GM18526 (cell line): Measurements from ENCODE around the gene EPHX1.

Experiments
- POLR2A ChIP-seq: IDR thresholded peaks from 3 replicates; pipeline ENCODE4 v1.6.1; 2011; ENCODE audit not compliant: insufficient read length; ENCODE audit errors: extremely low read depth

Gene EPHX1

GRCh38 chr1:225834417-225835329 is 24.7 kb downstream of the EPHX1 start:
- TF ChIP-seq POLR2A = no peak

- no peak for TF ChIP-seq POLR2A
Measured at GRCh38 chr1:225835856-225836255, 25.9 kb downstream of the EPHX1 start.

DNA sequence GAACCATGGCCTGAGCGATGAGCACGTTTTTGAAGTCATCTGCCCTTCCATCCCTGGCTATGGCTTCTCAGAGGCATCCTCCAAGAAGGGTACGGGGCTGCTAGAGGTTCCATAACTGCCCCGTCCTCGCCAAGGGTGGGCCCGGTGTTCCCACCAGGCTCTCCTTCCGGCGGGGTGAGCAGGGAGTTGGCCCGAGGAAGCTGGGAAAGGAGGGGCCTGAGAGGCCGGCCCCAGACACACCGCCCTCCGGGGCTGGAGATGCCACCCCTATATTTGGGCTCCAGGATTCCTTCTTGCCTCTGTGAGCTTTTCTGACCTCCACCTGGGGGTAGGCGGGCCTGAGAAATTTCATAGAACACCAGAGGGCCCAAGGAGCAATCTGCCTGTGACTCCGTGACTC is 28.9 kb downstream of the EPHX1 start:
- TF ChIP-seq POLR2A = no peak

DNA sequence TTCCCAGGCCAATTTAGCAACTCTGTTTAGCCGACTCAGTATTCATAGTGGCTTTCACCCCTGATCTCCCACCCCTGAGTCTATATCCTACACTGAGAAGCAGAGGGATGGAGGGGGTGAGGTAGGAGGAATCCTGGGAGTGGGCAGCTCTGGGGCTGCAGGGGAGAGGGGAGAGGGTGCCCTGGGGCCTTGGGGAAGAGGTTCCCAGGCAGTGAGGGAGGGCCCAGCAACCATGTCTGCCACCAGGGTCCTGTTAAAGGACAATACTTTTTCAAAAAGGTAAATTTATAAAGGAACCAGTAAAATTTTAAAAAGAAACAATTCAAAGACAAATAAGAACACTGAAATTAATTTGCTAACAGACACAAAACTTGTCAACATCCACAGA is 30.3 kb downstream of the EPHX1 start:
- TF ChIP-seq POLR2A = no peak

DNA sequence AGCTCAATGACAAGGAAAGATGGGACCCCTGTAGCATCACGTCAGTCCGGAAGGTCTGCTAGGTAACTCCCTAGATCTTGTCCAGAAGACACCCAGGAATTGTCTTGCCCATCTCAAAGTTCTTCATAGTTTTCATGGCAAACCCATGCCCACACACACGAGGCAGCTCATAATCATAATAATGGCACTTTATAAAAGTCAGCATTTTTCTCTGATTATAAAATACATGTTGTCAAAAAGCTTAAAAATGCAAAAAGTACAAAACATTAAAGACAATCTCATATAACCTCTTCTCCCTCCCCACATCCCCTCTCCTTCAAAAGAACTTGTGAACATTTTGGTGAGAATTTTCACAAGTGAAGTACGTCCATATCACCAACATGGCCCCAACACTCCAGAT is 30.8 kb downstream of the EPHX1 start:
- TF ChIP-seq POLR2A = no peak

DNA sequence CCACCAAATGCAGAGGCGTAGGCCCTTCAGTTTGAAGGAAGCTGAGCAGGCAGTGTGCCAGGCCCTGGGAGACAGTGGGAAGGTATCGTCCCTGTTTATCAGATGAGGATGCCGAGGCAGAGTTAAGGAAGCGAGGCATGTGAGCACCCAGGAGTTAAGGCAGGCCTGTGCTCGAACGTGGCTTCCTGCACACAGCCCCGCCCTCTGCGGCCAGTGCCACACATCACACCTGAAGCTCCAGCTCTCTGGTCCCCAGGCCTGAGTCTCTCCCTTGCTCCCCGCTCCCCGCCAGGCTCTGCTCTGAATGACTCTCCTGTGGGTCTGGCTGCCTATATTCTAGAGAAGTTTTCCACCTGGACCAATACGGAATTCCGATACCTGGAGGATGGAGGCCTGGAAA is 32.1 kb downstream of the EPHX1 start:
- TF ChIP-seq POLR2A = no peak

GRCh38 chr1:225842788-225843425 is 33.0 kb downstream of the EPHX1 start:
- TF ChIP-seq POLR2A = no peak

DNA sequence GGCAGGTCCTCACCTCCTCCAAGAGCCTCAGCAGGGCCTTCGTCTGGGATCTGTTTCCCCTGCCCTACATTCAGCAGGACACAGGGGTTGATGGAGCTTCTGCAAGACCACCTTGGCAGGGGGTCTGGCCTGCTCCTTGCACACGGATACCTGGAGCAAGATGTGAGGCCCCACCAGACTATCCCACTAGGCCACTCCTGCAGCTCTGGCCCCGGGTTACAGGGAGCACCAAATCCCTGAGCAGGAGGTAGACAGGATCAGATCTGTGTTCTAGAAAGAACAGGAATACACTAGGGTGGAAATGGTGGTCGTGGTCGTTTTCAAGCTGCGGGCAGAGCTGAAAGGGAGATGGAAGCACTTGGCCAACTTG is 33.5 kb downstream of the EPHX1 start:
- TF ChIP-seq POLR2A = no peak

GRCh38 chr1:225844236-225845061 is 34.5 kb downstream of the EPHX1 start:
- TF ChIP-seq POLR2A = no peak

GRCh38 chr1:225845097-225845496 is 35.2 kb downstream of the EPHX1 start:
- no peak for TF ChIP-seq POLR2A

DNA sequence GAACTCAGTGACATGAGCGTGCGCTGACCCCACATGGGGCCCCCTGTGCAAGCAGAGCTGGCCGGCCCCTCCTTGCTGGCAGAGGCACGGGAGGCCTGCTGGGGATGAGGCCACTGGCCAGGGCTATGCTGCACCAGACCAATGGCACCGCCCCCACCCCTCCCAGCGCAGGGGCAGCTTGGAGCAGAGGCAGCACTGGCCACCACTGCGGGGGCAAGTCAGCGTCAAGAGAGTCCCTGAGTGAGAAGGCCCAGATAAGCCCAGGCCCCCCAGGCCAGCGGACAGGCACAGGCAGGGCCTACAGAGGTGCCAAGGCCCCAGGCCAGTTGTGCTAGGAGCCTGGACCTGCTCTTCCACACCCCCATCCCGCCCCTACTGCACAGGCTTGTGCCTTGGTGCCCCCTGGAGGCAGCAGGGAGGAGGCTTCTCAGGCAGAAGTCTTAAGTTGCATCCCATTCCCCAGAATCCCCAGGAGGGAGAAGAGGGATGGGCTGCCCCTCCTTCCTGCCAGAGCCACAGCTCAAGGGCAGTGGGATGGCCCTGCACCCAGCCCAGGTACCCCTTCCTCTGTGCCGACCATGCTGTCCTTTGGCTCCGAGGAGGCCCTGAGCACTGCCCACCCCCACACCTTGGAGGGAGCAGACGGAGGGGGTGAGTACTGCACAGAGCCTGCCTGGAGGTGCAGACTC is 35.8 kb downstream of the EPHX1 start:
- no peak for TF ChIP-seq POLR2A

DNA sequence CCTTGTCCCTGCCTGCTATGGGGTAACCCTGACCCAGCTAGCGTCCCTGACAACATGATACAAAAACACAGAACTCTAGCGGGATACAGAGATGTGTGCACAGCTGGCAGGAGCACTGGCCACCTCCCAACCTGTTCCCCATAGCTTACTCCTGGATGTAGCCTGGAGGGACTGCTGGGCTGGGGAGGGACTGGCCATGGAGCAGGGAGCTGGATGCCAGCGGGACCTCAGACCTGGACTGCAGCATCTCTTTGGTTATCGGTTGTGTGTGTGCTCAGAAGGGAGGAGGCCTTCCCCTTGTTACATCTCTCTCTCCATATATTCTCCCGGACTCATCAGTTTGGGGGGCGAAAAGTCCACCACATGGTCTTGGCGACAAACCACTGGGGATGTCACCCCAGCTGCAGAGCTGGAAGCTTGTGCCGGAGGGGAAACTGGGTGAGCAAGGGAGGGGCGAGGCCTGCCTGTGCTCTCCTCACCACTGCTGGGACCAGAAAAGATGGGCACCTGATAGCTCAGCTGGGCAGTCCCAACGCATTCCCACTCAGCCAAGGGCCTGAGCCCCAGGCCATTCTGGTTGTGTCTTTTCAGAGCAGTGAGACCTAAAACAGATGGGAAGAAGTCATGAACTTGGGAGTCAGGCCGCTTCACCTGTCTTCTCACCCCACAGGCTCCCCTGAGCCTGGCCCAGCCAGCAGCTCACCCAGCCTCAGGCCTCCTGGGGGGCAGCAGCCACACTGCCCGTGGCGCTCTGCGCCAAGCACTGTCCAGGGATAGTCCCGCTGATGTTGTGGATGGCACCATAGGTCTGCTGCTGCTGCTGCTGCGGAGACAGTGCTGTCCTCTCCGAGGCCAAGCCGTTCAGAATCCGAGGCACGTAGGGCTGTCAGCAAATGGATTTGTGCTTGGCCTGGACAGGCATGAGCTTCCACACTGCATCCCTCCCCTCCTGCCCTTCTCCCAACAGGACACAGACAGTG is 36.7 kb downstream of the EPHX1 start:
- no peak for TF ChIP-seq POLR2A

DNA sequence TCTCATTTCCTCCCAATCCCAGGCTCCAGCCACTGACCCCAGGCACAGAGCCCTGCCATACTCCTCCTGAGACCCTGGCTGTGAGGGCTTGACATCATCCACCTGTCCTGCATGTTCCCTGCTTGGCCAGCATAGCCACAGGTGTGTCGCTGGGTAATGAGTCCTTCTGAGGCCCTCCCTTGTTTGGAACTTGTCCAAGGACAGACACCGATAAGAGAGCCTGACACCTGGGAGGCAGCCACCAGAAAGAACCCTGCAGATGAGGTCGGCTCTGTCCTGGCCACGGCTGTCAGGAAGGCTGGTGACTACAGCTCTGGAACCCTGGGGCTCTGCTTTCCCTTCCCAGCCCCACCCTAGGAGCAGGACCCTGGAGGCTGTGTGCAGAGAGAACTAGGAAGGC is 37.7 kb downstream of the EPHX1 start:
- no peak for TF ChIP-seq POLR2A
